Activated CD8-positive, alpha-beta memory T cell treated with anti-CD3 and anti-CD28 coated beads, Interleukin-2, amount 50 U/mL, for 24 hours (primary cell): ENCODE data around the gene RAB11FIP5.

ENCODE experiments used
- DNase-seq: peaks from one replicate; pipeline ENCODE4 v3.0.0-alpha.2; 2020; ENCODE audit errors: extremely low read depth

Gene RAB11FIP5

DNA sequence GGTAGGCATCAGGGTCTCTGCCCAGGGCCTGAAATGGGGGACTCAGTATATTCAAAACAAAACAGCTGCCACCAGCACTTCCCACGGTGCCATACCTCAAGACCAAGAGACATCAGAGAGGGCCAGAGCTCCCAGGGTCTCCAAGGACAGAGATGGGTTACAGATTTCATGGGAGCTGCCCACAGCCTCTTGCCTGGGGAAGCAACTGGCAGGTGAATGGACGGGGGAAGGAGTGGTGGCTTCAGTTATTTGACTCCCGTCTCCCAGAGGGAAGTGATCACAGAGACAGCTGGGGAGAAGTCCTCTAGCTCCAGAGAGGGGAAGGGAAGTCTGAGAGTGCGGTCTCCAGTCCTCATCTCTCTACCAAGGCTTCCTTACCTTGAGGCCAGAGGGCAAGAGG lies 25.4 kb downstream of the RAB11FIP5 start:
- DNase-seq = no peak

DNA sequence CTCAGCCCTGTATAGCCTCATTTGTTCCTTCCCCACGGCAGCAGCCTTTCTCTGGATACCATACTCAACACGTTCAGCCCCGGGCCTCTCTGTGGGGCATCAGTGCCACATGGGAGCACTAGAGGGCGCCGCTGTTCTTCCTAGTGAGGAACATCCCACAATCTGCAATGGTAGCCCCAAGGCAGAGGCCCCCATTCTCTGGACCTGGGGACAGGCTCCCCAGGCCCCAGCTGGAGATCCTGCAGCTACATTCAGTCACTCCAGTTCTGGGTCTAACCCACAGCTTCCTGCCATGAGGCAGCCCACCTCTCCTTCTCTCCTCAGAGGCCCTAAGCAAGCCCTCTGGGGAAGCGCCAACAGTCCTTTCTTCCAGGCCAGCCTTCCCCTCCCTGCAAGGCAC lies 27.1 kb downstream of the RAB11FIP5 start:
- DNase-seq = peak; percentile 73

DNA sequence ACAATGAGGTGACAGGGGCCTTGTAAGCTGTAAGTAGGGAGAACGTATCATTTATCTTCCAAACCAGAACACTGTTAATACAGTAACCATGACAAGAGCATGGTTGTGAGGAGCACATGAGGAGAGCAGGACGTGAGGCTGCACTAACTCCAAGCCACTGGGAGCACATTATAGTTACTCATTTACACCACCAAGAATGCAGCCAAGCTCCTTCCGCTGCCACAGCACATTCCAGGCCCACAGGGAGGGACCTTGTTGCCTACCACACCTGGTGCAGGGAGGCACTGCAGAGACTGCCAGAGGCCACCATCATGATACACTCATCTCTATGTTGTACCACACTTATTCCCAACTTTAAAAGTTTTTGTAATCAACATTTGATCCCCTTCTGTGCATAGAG lies 27.8 kb downstream of the RAB11FIP5 start:
- no peak for DNase-seq

DNA sequence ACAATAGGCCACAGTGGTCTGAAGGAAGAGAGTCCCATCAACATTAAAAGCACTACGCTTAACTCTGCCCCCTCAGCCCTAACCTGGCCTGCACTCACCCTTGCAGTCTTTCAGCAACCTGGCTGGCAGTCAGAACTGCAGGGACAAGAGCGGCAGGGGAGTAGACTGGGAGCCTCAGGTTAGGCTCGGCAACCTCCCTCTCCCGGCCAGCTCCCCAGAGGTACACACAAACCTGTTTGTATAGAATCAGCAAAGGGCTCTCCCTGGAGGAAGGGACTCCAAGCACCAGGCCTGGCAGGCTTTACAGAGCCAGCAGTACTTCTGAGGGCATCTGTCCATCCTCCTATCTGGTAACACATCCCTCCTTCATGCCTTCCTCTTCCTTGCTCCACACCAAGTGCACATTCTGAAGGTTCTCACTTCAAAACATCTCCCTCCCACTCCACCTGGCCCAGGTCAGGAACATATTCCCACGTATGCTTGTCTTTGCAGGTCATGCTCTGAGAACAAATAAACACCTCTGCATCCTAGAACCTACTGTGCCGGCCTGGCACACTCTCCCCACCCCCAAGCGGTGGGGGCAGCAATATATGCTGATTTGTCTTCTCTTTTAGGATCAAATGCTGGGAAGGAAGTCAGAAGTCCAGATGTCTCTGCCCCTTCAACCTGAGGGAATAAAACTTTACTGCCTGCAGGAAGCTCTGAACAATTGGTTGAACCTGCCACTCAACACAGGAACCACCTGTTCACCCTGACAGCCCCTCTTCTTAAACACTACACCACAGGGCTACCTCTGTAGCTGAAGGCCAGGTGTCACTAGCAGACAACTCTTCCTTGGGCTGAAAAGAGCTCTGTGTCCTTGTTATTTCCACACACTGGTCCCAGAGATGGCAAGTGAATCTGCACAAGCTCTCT lies 28.6 kb downstream of the RAB11FIP5 start:
- DNase-seq = no peak

DNA sequence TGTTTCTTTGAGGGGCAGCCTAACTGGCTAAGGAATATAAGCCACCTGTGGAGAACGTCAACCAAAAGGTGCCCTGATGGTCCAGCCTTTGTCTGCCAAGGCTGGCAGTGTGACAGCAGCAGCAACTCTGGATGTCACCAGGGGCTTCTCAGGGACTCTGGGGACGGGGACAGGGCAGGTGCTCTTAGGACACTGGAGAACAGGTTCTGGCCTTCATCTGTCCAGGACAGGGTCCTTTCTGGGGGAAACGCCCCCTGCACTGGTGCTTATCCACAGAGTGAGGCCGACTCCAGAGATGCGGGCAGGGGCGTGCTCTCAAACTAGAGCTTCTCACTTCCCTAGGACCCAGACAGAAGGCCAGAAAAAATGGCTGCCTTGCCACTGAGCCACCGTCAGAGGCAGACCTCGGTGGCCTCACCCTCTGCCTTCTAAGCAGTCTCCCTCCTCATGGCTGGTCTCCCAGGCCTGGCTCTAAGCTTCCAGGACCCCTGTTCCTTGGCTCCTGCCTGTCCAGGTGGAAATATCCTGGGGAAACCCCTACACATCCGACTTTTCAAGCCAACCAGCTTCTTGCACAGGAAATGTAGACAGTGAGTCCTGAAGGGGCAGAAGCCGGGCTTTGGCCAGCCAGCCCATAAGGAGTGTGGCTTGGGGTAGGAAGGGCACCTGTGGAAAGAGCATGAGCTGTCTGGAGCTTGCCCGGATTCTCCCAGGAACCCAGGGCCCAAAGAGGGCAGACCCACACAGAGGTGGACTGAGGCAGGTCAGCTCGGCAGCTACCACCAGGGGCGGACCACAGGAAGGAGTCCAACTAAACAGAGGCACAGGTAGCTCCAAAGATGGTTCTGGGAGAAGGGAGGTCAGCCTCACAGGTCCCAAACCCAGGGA lies 30.0 kb downstream of the RAB11FIP5 start:
- no peak for DNase-seq

DNA sequence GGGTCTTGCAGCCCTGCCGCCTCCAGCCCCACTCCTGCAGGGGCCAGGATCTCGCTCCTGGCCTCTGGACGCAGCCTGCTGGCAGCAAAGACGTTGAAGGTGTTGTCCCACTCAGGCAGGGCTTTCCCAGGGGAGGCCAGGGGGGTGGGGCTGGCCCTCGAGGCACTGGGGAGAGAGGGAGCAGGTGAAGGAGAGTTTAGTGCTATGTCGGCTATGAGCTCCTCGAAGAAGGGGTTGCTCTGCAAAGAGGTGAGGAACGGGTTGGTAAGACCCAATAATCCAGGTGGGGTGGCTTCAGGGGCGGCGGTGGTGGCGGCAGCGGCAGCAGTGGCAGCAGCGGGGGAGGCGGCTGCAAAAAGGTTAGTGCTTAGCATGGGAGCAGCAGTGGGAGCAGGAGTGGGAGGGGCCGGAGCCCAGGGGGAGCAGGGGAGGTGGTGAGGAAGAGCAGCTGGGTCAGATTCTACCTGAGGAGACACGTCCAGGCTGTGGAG lies 31.5 kb downstream of the RAB11FIP5 start:
- no peak for DNase-seq

DNA sequence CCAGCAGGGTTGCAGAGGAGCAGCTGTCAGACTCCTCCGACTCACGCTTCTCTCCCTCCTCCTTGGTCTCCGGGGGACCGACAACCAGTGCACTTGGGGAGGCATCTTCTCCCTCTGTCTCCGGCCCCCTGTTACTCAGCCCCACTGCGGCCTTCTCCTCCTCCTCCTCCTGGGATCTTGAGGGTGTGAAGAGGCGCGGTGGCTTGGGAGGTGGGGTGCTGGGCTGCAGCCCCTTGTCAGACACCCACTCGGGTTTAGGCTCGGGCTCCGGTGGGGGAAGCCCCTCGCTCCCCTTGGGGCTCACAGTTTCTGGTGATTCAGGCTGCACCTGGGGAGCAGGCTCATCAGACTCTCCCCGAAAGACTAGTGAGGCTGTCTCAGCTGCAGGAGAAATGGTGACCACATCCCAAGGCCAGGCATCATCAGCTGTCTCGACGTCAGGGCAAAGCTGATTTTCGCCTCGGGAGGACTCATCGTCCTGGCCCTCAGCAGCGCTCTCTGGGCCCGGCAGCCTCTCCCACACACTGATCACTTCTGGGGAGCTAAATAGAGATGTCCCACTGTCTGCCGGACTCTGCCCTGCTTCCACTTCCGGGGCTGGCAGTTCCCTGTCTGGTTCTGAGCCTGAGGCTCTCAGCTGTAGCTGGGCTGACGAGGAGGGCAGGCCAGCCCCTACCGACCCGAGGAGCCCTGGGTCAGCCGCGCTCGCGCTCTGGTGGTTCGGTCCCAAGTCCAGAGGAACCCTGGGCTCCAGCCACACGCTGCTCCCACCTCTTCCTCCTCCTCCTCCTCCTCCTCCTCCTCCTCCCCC lies 32.2 kb downstream of the RAB11FIP5 start:
- no peak for DNase-seq

DNA sequence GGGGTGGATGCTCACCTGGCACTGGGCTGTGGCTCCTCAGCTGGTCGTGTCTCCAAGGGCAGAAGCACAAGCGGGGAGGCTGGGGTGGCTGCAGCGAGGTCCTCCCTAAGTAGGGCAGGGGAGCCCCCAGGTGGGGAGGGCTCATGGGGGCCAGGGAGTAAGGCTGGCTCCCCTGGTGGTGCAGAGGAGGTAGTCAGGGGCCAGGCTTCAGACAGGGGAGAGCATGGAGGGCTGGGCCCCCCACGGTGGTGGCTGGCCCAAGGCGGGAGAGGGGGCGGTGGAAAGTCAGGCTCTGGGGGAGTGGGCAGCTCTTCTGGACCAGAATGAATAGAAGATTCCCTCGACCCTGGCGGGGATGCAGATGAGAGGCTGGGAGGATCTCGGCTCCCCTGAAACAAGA lies 33.1 kb downstream of the RAB11FIP5 start:
- no peak for DNase-seq

DNA sequence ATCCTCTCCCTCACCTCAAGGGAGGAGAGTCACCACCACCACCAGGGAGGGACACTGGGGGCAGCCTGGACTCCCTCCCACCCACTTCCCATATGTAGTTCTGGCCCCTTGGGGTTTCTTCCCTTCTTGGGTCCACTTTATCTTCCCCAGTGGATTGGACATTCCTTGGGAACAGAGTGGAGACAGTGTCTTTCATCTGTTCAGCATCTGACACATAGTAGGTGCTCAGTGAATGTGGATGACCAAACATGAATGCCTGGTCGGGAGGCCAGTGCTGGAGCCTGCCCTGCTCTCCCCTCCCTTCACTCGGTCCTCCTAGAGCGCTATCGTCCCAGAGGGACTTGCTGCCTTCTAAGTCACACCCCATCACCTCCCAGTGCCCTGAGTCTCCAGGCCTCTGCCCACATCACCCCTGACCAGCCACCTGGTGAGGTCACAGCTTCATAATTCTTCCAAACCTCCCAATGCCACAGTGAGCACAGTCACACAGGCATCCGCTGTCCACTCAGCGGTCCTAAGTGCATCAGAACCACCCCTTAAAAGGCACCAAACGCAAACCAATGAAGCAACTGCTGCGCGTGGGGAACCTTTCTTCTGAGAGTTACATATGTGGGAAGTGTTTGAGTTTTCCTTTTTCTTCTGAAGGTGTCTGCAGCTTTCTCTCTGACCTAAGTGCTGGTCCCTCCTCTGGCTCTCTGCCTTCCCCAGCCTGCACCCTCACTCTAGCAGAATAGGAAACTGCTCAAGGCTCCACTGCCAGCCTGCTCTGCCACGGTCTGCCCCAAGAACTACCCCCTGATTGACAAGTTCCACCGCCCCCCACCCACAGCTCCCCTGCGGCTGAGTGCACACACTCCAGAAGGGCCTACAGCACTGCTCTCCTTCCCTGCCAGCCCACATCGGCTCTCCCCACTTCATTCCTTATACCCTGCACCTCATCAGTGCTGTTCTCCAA lies 34.0 kb downstream of the RAB11FIP5 start:
- no peak for DNase-seq

DNA sequence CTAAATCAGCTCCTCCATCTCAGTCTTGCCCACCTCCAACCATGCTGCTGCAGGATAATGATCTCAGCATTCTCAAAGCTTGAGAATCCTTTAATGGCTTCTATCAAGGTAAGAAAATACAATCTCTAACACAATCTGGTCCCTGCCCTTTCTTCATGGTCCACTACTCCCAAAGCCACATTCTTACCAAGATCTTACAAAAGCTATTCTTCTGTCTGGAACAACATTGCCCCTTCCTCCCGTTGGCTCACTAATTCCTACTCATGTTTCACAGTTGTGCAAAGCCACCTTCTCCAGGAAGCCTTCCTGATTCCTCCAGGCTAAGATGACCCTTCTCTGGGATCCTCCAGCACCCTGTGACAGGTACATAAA lies 35.3 kb downstream of the RAB11FIP5 start:
- no peak for DNase-seq

DNA sequence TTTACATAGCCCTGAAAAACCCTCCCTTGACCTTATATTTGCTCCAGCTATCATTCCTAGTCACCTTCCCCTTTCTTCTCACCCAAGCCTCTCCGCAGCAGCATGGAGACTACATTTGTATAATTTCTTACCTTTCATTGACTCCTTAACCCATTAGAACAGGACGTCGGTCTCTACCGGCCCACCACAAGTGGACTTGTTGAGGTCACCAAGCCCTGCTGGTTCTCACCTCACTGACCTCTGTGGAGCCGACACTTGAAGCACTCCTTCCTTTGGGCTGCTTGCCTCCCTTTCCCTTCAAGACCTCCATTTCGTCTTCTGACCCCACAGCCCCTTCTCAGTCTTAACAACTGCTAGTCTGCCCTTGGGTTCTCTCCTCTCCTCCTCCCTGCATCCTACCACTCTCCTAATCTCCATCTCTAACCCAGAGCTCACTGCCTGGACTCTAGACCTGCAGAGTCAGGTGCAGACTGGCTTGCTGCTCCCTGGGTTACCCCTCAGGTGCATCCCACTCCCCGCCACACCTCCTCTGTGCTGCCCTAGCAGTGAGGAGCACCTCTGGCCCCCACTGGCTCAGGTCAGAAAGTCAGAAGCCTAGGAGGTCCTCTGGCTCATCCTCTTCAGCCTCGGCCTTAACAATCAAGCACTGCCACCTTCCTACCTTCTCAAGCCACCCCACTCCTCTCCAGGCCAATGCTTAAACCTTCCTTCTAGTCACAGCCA lies 35.9 kb downstream of the RAB11FIP5 start:
- DNase-seq = no peak

DNA sequence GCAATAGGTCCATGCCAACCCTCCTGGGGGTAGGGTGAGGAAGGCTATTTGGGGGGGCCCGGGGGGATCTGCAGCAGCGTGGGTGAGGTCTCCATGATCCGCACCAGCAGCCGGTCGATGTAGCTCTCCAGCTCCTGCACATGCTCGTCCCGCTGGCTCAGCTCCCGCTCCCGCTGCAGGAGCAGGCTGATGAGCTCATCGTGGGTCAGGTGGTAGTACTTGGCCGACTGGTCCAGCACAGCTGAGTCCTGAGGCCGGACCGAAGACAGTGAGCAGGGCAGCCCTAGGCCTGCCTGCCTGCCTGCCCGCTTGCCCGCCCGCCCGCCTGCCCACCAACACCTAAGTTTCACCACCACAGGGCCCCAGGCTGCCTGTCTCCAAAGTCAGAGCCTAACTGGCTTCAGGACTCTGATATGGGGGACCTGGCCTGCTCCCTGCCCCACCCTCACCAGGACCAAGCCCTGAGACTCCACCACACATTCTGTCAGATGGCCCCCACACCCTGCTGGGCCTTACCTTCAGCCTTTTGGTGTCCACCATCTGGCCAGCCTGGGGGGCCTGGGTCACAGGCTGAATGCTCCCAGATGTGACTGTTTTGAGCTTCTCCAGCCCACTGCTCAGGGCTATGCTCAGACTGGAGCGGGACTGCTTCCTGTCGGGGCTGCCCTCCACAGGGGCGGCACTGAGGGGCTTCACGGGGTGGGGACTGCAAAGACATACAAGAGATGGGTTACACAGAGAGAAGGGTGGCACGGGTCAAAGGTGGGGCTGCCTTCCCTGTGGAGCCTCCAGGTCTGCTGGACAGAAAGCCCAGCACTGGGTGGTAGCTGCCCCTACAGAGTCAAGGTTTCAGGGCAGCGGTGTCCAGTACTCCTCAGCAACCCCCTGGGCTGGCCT lies 37.0 kb downstream of the RAB11FIP5 start:
- DNase-seq = no peak

DNA sequence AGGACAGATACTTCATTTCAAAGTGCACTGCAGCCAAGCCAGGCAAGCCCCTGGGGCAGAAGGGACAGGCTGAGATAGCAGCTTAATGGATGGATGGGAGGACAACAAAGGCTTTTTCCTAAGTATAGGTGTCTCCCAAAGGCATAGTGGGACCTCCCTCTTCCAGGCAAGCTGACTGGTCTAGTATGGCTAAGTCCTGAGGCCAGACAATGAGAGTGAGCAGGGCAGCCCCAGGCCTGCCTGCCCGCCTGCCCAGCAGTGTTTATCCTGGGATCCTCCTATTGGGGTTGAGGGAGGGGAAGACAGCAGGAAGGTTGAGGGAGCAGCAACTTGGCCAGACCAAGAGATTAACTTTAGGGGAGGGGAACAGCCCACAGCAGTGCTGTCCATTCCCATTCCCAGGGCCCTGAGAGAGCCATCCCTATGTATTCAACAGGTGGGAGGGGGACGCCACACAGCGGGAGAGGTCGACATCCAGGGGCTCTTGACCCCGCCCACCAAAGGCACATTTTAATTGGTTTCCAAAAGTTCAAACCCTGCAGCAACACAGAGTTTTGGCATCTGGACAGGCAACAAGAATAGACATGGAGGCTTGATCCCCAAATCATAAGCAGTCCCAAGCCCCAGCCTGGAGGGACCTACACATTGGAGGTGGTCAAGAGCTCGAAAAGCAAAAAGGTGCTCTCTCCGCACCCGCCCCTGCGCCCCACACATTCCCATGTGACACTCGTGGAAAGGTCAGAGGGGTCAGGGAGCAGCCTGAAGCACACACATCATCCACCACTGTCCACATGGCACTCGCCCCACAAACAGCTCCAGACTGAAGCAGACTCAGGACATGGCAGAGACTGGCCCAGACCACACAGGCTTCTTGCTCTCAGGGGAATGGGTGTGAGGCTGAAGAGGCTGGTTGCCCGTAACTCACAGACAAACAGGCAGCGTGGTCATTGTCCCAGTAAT lies 38.4 kb downstream of the RAB11FIP5 start:
- no peak for DNase-seq

DNA sequence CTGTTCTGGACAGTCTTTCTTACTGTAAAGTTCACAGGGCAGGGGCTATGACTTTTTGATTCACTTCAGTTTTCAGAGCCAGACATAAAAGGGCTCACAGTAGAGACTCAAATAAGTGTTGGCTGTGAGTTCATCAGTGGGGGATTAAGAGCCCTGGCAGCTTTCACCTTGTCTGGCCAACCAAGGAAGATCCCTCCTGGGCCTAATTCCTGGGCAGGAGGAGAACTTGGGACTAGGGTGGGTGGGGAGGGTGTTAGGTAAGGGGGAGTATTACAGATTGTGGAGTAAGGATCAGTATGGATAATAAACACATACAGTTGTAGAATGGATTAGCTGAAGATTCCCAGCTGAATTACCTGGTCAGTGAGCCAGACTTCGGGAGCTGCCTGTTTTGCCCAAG lies 40.3 kb downstream of the RAB11FIP5 start:
- DNase-seq = no peak

DNA sequence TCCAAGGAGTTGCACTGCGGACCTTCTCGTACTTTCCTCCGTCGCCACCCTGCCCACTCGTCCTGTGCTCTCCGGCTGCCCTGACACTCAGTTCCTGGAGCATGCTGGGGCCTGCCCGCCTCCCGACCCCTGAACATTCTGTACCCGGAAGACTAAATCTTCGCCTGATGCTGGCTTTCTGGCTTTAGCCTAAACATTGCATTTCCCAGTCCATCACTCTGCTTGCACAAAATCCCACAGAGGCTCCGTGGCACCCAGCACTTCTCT lies 40.7 kb downstream of the RAB11FIP5 start:
- DNase-seq = no peak

DNA sequence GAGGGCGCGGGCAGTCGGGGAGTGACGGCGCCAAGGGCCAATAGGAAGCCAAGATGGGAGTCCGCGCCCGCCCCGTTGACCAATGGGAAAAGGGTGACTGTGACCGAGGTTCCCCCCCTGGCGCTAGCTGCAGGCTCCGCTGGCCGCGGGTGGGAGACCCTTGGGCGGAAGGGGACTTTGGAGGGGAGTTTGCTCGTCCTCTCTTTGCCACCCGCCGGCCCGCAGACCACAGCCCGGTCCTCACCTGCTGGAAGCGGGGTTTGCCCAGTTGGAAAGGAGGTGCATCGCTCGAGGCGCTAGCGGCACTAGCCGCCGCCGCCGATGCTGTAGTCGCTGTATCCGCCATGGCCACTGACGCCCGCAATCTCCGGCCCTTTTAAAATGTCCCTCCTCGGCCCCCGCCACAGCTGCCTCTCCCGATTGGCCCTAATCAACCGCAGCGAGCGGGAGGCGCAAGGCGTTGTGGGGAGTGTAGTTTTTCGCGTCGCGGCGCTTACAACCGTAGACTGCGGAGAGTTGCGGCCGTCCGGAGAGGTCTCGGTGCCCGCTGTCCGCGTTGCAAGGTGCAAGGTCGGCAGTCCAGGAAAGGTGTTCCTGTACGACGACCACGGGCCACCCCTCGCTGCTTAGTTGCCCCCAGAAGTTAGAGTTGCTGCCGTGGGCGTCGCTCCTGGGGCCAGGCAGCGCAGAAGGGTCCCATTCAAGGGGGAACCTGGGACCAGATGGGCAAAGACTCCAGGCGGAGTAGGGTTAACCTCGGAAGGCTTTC lies 41.2 kb downstream of the RAB11FIP5 start, which contains the start of gene SFXN5:
Gene SFXN5, minus strand, starts transcription at position 353 of the 769 bp plus-strand sequence. Its CDS starts 7 bp downstream, at position 346.
- DNase-seq = peak; percentile 85
